ENCODE measurements around the gene MCUR1. TPM values are rescaled to one million over a fixed set of nuclear protein-coding genes. Genes with fewer than 3 reads are reported as not detected.

Gene MCUR1
- polyA plus RNA-seq, 3 donors: 2.4 to 7.8 (median 5.2) TPM

DNA sequence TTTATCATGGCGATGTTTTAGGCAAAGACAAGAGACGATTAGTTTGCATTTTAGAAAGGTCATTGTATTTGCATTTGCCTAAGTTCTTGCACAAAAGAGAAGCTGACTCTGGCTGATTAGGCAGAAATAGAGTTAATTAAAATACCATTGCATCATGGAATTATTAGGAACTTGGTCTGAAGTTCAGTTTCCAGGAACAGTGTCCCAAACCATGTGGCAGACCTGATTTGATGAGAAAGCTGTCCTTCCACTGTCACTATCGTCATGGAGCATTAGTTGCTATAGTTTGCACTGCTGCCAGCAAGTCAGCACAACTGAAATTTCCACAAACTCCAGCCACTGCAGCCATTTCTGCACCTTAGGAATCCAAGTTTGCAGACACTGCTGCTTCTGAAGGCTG, 24.3 kb upstream of the MCUR1 start:
- Histone ChIP-seq H3K9me3 (replicated peaks in 1 of 2; ENCODE audit: control insufficient read depth in 1 of 2, insufficient read depth in 1 of 2, low read length in 2 of 2) (no peaks in the 10 kb centered on the region), H3K9ac (ENCODE audit: insufficient read depth, low read length, poor library complexity, severe bottlenecking) (no peak overlapping the region), H3K27me3 (ENCODE audit: control insufficient read depth in 2 of 2, insufficient read depth in 2 of 2, low read length in 2 of 2) (no peaks in the 10 kb centered on the region), H3K27ac (ENCODE audit: low read depth in 1 of 2, low read length in 2 of 2) (no peak overlapping the region), H3K4me3 (replicated peaks in 1 of 3; ENCODE audit: low read depth in 2 of 3, low read length in 3 of 3) (no peak overlapping the region), H4K20me1 (ENCODE audit: insufficient read depth, low read length) (no peaks in the 10 kb centered on the region), H3K4me1 (ENCODE audit: control insufficient read depth in 1 of 2, insufficient read depth in 2 of 2, low read length in 2 of 2) (no peaks in the 10 kb centered on the region), H3K4me2 (replicated peaks; ENCODE audit: extremely low read depth, low read length, poor library complexity, severe bottlenecking) (no peak overlapping the region), H3K79me2 (ENCODE audit: insufficient read depth, low read length) (no peaks in the 10 kb centered on the region), H2AFZ (ENCODE audit: insufficient read depth, low read depth, low read length, poor library complexity, severe bottlenecking) (no peak overlapping the region), H3K36me3 (replicated peaks in 1 of 2; ENCODE audit: control insufficient read depth in 1 of 2, insufficient read depth in 2 of 2, low read length in 2 of 2) (no peaks in the 10 kb centered on the region)
- intact Hi-C loops (cut with micrococcal nuclease): no loop called here
- Mint-ChIP-seq H3K27me3 (ENCODE audit: low read depth in 3 of 3) (peaks cover 0 to 3% (median 0%) of the 10 kb centered on the region in 3 donors), H3K36me3 (no peaks in the 10 kb centered on the region), H3K4me3 (no peak overlapping the region), H3K9me3 (peaks cover 0 to 5% (median 1%) of the 10 kb centered on the region in 7 donors), H3K4me1 (peaks cover 4% of the 10 kb centered on the region), H3K27ac (no peak overlapping the region)
- 51% methylated on average over 3 of the region's 3 CpGs for WGBS (ENCODE audit: insufficient coverage)
- DNase-seq: no peak
- TF ChIP-seq, protein P1, sequence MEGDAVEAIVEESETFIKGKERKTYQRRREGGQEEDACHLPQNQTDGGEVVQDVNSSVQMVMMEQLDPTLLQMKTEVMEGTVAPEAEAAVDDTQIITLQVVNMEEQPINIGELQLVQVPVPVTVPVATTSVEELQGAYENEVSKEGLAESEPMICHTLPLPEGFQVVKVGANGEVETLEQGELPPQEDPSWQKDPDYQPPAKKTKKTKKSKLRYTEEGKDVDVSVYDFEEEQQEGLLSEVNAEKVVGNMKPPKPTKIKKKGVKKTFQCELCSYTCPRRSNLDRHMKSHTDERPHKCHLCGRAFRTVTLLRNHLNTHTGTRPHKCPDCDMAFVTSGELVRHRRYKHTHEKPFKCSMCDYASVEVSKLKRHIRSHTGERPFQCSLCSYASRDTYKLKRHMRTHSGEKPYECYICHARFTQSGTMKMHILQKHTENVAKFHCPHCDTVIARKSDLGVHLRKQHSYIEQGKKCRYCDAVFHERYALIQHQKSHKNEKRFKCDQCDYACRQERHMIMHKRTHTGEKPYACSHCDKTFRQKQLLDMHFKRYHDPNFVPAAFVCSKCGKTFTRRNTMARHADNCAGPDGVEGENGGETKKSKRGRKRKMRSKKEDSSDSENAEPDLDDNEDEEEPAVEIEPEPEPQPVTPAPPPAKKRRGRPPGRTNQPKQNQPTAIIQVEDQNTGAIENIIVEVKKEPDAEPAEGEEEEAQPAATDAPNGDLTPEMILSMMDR (IDR thresholded peaks at IDR 0.05): no peak

GRCh38 chr6:13836170-13836569, 21.8 kb upstream of the MCUR1 start:
- intact Hi-C loops (cut with micrococcal nuclease): no loop called here
- no peaks in the 10 kb centered on the region for H3K79me2 ChIP-seq (ENCODE audit: insufficient read depth, low read length)
- no peaks in the 10 kb centered on the region for H3K36me3 ChIP-seq (replicated peaks in 1 of 2; ENCODE audit: control insufficient read depth in 1 of 2, insufficient read depth in 2 of 2, low read length in 2 of 2)
- H4K20me1 ChIP-seq (ENCODE audit: insufficient read depth, low read length): no peaks in the 10 kb centered on the region
- no peak overlapping the region for H3K4me3 Mint-ChIP-seq
- no peaks in the 10 kb centered on the region for H3K27me3 ChIP-seq (ENCODE audit: control insufficient read depth in 2 of 2, insufficient read depth in 2 of 2, low read length in 2 of 2)
- no peak overlapping the region for H2AFZ ChIP-seq (ENCODE audit: insufficient read depth, low read depth, low read length, poor library complexity, severe bottlenecking)
- no peak overlapping the region for H3K9ac ChIP-seq (ENCODE audit: insufficient read depth, low read length, poor library complexity, severe bottlenecking)
- H3K27ac Mint-ChIP-seq: no peak overlapping the region
- TF ChIP-seq, protein P1 (IDR thresholded peaks at IDR 0.05): no peak
- peaks cover 0 to 6% (median 2%) of the 10 kb centered on the region in 7 donors for H3K9me3 Mint-ChIP-seq
- no peaks in the 10 kb centered on the region for H3K4me1 ChIP-seq (ENCODE audit: control insufficient read depth in 1 of 2, insufficient read depth in 2 of 2, low read length in 2 of 2)
- H3K27me3 Mint-ChIP-seq (ENCODE audit: low read depth in 3 of 3): peaks cover 0 to 3% (median 0%) of the 10 kb centered on the region in 3 donors
- DNase-seq: no peak
- H3K4me2 ChIP-seq (replicated peaks; ENCODE audit: extremely low read depth, low read length, poor library complexity, severe bottlenecking): no peak overlapping the region
- H3K27ac ChIP-seq (ENCODE audit: low read depth in 1 of 2, low read length in 2 of 2): no peak overlapping the region
- H3K4me1 Mint-ChIP-seq: peaks cover 4% of the 10 kb centered on the region
- no peak overlapping the region for H3K4me3 ChIP-seq (replicated peaks in 1 of 3; ENCODE audit: low read depth in 2 of 3, low read length in 3 of 3)
- 100% methylated on average over 1 of the region's 5 CpGs for WGBS (ENCODE audit: insufficient coverage)
- no peaks in the 10 kb centered on the region for H3K36me3 Mint-ChIP-seq
- no peaks in the 10 kb centered on the region for H3K9me3 ChIP-seq (replicated peaks in 1 of 2; ENCODE audit: control insufficient read depth in 1 of 2, insufficient read depth in 1 of 2, low read length in 2 of 2)

All from CD14-positive monocyte (primary cell).